Keratinocyte (primary cell): ENCODE data around the gene ANKRD9. TPM values are rescaled to one million over a fixed set of nuclear protein-coding genes. Genes with fewer than 3 reads are reported as not detected.

Experiments used
- DNase-seq: peaks from one replicate; pipeline ENCODE4 v3.0.0-alpha.2; 2011; ENCODE audit warnings: low read depth, missing footprints, low spot score
- FAIRE-seq: peaks from 2 replicates; lab custom pipeline; 2011; peaks lifted over from hg19 to GRCh38; lab: Jason Lieb, UNC
- H2AFZ ChIP-seq: 2 replicates; pipeline ENCODE4 v1.6.0; 2012; ENCODE audit warnings: low read length, control low read depth, inconsistent platforms; ENCODE audit not compliant: control insufficient read depth
- H3K27ac ChIP-seq: 2 replicates; pipeline ENCODE4 v1.5.1; 2011; ENCODE audit warnings: low read length; ENCODE audit not compliant: control insufficient read depth, insufficient read depth
- H3K27me3 ChIP-seq: 3 replicates; pipeline ENCODE4 v1.6.0; 2011; ENCODE audit warnings: low read length; ENCODE audit not compliant: control insufficient read depth, insufficient read depth; ENCODE audit errors: extremely low read depth
- H3K36me3 ChIP-seq, 2 experiments: 2 replicates in 1 of 2; 3 replicates in 1 of 2; pipeline ENCODE4 v1.5.1; 2011; ENCODE audit warnings: low read length in 2 of 2, mild to moderate bottlenecking in 1 of 2; ENCODE audit not compliant: control insufficient read depth in 2 of 2, insufficient read depth in 2 of 2; ENCODE audit errors: extremely low read depth in 1 of 2
- H3K4me1 ChIP-seq: 3 replicates; pipeline ENCODE4 v1.5.1; 2011; ENCODE audit warnings: low read length; ENCODE audit not compliant: control insufficient read depth, insufficient read depth; ENCODE audit errors: extremely low read depth
- H3K4me2 ChIP-seq: 3 replicates; pipeline ENCODE4 v1.6.0; 2011; ENCODE audit warnings: low read depth, low read length; ENCODE audit not compliant: control insufficient read depth, insufficient read depth; ENCODE audit errors: extremely low read depth
- H3K4me3 ChIP-seq, 3 experiments: fragments of 200-600 bp in 1 of 3; sonication (generic) in 1 of 3; 2 replicates in 2 of 3; 3 replicates in 1 of 3; pipeline ENCODE4 v1.5.1; 2011 to 2016; ENCODE audit warnings: low read length in 3 of 3, mild to moderate bottlenecking in 3 of 3, control low read depth in 2 of 3, inconsistent platforms in 1 of 3, low read depth in 1 of 3, mixed read lengths in 1 of 3, mixed run types in 1 of 3, moderate library complexity in 1 of 3; ENCODE audit not compliant: control insufficient read depth in 2 of 3, insufficient read depth in 2 of 3; ENCODE audit errors: extremely low read depth in 1 of 3
- H3K79me2 ChIP-seq: 2 replicates; pipeline ENCODE4 v1.6.0; 2012; ENCODE audit warnings: low read length; ENCODE audit not compliant: control insufficient read depth, insufficient read depth
- H3K9ac ChIP-seq: 3 replicates; pipeline ENCODE4 v1.6.0; 2011; ENCODE audit warnings: low read length; ENCODE audit not compliant: control insufficient read depth, insufficient read depth; ENCODE audit errors: extremely low read depth
- H3K9me1 ChIP-seq: 3 replicates; pipeline ENCODE4 v1.6.0; 2011; ENCODE audit warnings: low read length; ENCODE audit not compliant: control insufficient read depth, insufficient read depth; ENCODE audit errors: extremely low read depth
- H3K9me3 ChIP-seq: 2 replicates; pipeline ENCODE4 v1.5.1; 2012; ENCODE audit warnings: low read depth, low read length; ENCODE audit not compliant: control insufficient read depth
- H4K20me1 ChIP-seq: 3 replicates; pipeline ENCODE4 v1.6.0; 2011; ENCODE audit warnings: low read length; ENCODE audit not compliant: control insufficient read depth, insufficient read depth; ENCODE audit errors: extremely low read depth
- EZH2 ChIP-seq: IDR thresholded peaks from one replicate; pipeline ENCODE4 v1.6.1; 2012; ENCODE audit warnings: inconsistent platforms, mild to moderate bottlenecking, low read length, moderate library complexity
- dilution Hi-C: fragments of 300-500 bp; cut with MboI; formaldehyde crosslinking; loops from one replicate; pipeline ENCODE4 v1.7.0; 2020; ENCODE audit warnings: low sequenced_read_pairs; ENCODE audit not compliant: extremely low pct_ligation_motif_present
- polyA plus RNA-seq, 5 experiments: library from polyadenylated mRNA; depleted of rRNA in 3 of 5; stranded (reverse) in 3 of 5; stranded (forward) in 1 of 5; unstranded in 1 of 5; fragments of >200 nt; gene quantifications; 1 replicate in 1 of 5; 2 replicates in 3 of 5; 3 replicates in 1 of 5; pipeline versions ENCODE4 v1.2.1 to v1.2.3, GENCODE V29; 2011 to 2012; ENCODE audit warnings: missing spikeins in 2 of 5, low read depth in 1 of 5, low replicate concordance in 1 of 5
- TF ChIP-seq, protein P1 (sequence below), 3 experiments: IDR thresholded peaks in 1 of 3; conservative IDR thresholded peaks in 1 of 3; optimal IDR thresholded peaks in 1 of 3; 2 replicates in 2 of 3; 3 replicates in 1 of 3; pipeline versions ENCODE3 to v1.5.1; 2011; ENCODE audit warnings: low read length in 3 of 3, mild to moderate bottlenecking in 3 of 3, moderate library complexity in 2 of 3, control low read depth in 1 of 3, inconsistent platforms in 1 of 3; ENCODE audit not compliant: insufficient read depth in 2 of 3; ENCODE audit errors: extremely low read depth in 1 of 3

Gene ANKRD9
- polyA plus RNA-seq, 1 donor (not counting 4 experiments of a cell fraction or from before 2014, with no cell fraction given), result 4.9 TPM

DNA sequence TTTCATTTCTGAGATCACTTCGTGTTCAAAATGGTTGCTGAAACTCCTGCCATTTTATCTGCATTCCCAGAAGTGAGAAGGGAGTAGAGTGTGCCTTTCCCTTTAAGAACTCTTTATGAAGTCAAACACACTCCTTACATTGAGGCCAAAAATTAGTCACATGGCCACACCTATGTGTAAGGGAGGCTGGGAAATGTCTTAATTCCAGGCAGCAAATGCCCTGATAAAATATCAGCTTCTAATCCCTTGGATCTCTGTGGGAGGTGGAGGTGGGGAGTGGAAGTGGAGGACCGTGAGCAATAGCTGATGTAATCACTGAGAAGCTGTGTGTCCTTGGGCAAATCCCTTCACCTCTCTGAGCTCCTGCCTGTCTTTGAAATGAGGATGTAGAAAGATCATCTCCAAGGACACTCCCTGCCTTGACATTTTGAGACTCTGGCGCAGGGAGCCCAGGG is 22.7 kb upstream of the ANKRD9 start:
- H3K79me2 ChIP-seq, result no peaks in the 10 kb centered on the region
- H4K20me1 ChIP-seq, result no peaks in the 10 kb centered on the region
- no peaks in the 10 kb centered on the region for H3K27me3 ChIP-seq
- H3K9ac ChIP-seq, result peak overlapping the region; percentile 33
- peak overlapping the region; percentile 48 for H3K27ac ChIP-seq
- dilution Hi-C loops, result no loop called here
- no peaks in the 10 kb centered on the region for H3K9me1 ChIP-seq
- DNase-seq, result no peak
- no peaks in the 10 kb centered on the region for H3K9me3 ChIP-seq
- H3K4me3 ChIP-seq, result no peak overlapping the region
- peaks cover 22% of the 10 kb centered on the region for H3K4me1 ChIP-seq
- H2AFZ ChIP-seq, result peak overlapping the region; percentile 16
- peak; percentile 56 for FAIRE-seq
- H3K4me2 ChIP-seq, result peak overlapping the region; percentile 37
- H3K36me3 ChIP-seq, result no peaks in the 10 kb centered on the region
- no peak for TF ChIP-seq EZH2
- TF ChIP-seq, protein P1, sequence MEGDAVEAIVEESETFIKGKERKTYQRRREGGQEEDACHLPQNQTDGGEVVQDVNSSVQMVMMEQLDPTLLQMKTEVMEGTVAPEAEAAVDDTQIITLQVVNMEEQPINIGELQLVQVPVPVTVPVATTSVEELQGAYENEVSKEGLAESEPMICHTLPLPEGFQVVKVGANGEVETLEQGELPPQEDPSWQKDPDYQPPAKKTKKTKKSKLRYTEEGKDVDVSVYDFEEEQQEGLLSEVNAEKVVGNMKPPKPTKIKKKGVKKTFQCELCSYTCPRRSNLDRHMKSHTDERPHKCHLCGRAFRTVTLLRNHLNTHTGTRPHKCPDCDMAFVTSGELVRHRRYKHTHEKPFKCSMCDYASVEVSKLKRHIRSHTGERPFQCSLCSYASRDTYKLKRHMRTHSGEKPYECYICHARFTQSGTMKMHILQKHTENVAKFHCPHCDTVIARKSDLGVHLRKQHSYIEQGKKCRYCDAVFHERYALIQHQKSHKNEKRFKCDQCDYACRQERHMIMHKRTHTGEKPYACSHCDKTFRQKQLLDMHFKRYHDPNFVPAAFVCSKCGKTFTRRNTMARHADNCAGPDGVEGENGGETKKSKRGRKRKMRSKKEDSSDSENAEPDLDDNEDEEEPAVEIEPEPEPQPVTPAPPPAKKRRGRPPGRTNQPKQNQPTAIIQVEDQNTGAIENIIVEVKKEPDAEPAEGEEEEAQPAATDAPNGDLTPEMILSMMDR (optimal IDR thresholded peaks at IDR 0.05 in 1 of 3, IDR thresholded peaks at IDR 0.05 in 1 of 3, conservative IDR thresholded peaks at IDR 0.05 in 1 of 3; ENCODE audit: extremely low read depth in 1 of 3, insufficient read depth in 2 of 3, low read length in 3 of 3), result no peak

DNA sequence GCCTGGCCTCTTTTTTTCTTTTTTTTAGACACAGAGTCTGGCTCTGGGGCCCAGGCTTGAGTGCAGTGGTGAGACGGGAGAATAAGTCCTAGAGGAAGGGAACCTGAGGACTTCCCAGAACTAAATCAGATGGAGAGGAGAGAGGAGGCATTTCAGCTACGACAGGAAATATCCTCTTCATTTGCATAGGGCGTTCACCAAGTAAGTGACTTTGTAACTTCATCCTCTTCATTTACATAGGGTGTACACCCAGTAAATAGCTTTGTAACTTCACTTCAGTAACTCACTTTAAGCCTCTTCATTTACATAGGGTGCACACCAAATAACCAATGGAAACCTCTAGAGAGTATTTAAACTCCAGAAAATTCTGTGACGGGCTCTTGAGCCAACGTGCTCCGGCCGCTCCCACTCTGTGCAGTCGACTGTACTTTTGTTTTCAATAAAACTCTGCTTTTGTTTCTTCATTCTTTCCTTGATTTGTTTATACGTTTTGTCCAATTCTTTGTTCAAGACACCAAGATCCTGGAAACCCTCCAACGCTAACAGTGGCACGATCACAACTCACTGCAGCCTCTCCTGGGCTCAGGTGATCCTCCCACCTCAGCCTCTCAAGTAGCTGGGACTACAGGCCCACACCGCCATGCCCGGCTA is 21.4 kb upstream of the ANKRD9 start:
- no peaks in the 10 kb centered on the region for H3K79me2 ChIP-seq
- peak overlapping the region; percentile 1 for H3K4me2 ChIP-seq
- H3K4me3 ChIP-seq, result no peak overlapping the region
- H2AFZ ChIP-seq, result peak overlapping the region; percentile 51
- no peak for FAIRE-seq
- no peaks in the 10 kb centered on the region for H3K36me3 ChIP-seq
- H3K4me1 ChIP-seq, result peaks cover 26% of the 10 kb centered on the region
- no peaks in the 10 kb centered on the region for H3K27me3 ChIP-seq
- dilution Hi-C loops, result no loop called here
- no peak overlapping the region for H3K9ac ChIP-seq
- H3K9me1 ChIP-seq, result no peaks in the 10 kb centered on the region
- TF ChIP-seq EZH2, result no peak
- TF ChIP-seq, protein P1 (optimal IDR thresholded peaks at IDR 0.05 in 1 of 3, IDR thresholded peaks at IDR 0.05 in 1 of 3, conservative IDR thresholded peaks at IDR 0.05 in 1 of 3; ENCODE audit: extremely low read depth in 1 of 3, insufficient read depth in 2 of 3, low read length in 3 of 3), result no peak
- DNase-seq, result no peak
- no peaks in the 10 kb centered on the region for H3K9me3 ChIP-seq
- H4K20me1 ChIP-seq, result no peaks in the 10 kb centered on the region
- peak overlapping the region; percentile 7 for H3K27ac ChIP-seq
